ENCODE measurements around the gene CCDC154.
A peak's percentile ranks its signal among the peaks of the same experiment; 100 is the strongest.

- TF ChIP-seq REST (tag by site-specific recombination; IDR thresholded peaks at IDR 0.05) (no peak), CTCF (tag by site-specific recombination; IDR thresholded peaks at IDR 0.05) (no peak), EGR2 (tag by site-specific recombination; IDR thresholded peaks at IDR 0.05; ENCODE audit: low read depth) (0 out of 2 replicates have a peak, but pooled peaks have one; percentile 10), ZSCAN5A (tag by site-specific recombination; IDR thresholded peaks at IDR 0.05) (no peak), ZBTB6 (tag by site-specific recombination; IDR thresholded peaks at IDR 0.05) (no peak)
Measured at GRCh38 chr16:1443403-1443973, 868 bp downstream of the CCDC154 start.

Measured in HEK293 (cell line).